A549 (cell line): Measurements from ENCODE around the gene CCDC14.

Experiments used
- CEBPB ChIP-seq, 2 experiments: fragments of >200 bp in 1 of 2; sonication (Bioruptor Twin) in 1 of 2; formaldehyde crosslinking in 1 of 2; IDR thresholded peaks; 2 replicates each; pipeline ENCODE4 v1.6.1; 2012 to 2016
- CHD2 ChIP-seq: fragments of 150-350 bp; IDR thresholded peaks from 2 replicates; pipeline ENCODE4 v1.6.1; 2014; ENCODE audit warnings: low read length; ENCODE audit not compliant: partially characterized antibody
- E2F6 ChIP-seq: IDR thresholded peaks from 2 replicates; pipeline ENCODE4 v1.6.1; 2012; ENCODE audit warnings: low read depth, borderline replicate concordance
- FOSL2 ChIP-seq, 2 experiments: fragments of 450-650 bp in 1 of 2; fragments of >200 bp in 1 of 2; sonication (Bioruptor Twin) in 1 of 2; formaldehyde crosslinking; IDR thresholded peaks; 2 replicates each; pipeline versions ENCODE4 v1.5.0 to v1.6.1; 2016 to 2020; ENCODE audit warnings: mild to moderate bottlenecking in 1 of 2, moderate library complexity in 1 of 2
- RAD21 ChIP-seq, 2 experiments: fragments of >200 bp in 1 of 2; sonication (Bioruptor Twin) in 1 of 2; formaldehyde crosslinking in 1 of 2; IDR thresholded peaks in 1 of 2; conservative IDR thresholded peaks in 1 of 2; 2 replicates in 1 of 2; 3 replicates in 1 of 2; pipeline ENCODE4 v1.6.1; 2012 to 2018; ENCODE audit warnings: inconsistent platforms in 1 of 2
- RFX5 ChIP-seq: fragments of 450-650 bp; IDR thresholded peaks from 2 replicates; pipeline ENCODE4 v1.7.1; 2014; ENCODE audit warnings: antibody characterized with exemption, mild to moderate bottlenecking, moderate library complexity
- TF ChIP-seq, protein P1 (sequence below): fragments of >200 bp; sonication (Bioruptor Twin); formaldehyde crosslinking; IDR thresholded peaks from 3 replicates; pipeline ENCODE4 v1.5.1; 2016
- TF ChIP-seq, protein P2 (sequence below): fragments of 200-600 bp; sonication (generic); IDR thresholded peaks from 2 replicates; pipeline ENCODE4 v1.6.1; 2016; ENCODE audit warnings: antibody characterized with exemption, mild to moderate bottlenecking, moderate library complexity

GRCh38 chr3:123884993-123885392 lies 76.0 kb downstream of the CCDC14 start:
- TF ChIP-seq, protein P1, sequence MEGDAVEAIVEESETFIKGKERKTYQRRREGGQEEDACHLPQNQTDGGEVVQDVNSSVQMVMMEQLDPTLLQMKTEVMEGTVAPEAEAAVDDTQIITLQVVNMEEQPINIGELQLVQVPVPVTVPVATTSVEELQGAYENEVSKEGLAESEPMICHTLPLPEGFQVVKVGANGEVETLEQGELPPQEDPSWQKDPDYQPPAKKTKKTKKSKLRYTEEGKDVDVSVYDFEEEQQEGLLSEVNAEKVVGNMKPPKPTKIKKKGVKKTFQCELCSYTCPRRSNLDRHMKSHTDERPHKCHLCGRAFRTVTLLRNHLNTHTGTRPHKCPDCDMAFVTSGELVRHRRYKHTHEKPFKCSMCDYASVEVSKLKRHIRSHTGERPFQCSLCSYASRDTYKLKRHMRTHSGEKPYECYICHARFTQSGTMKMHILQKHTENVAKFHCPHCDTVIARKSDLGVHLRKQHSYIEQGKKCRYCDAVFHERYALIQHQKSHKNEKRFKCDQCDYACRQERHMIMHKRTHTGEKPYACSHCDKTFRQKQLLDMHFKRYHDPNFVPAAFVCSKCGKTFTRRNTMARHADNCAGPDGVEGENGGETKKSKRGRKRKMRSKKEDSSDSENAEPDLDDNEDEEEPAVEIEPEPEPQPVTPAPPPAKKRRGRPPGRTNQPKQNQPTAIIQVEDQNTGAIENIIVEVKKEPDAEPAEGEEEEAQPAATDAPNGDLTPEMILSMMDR = no peak
- TF ChIP-seq RFX5 (no peak), E2F6 (no peak), RAD21 (conservative IDR thresholded peaks at IDR 0.05 in 1 of 2, IDR thresholded peaks at IDR 0.05 in 1 of 2) (no peak), CEBPB (IDR thresholded peaks at IDR 0.05) (no peak), FOSL2 (IDR thresholded peaks at IDR 0.05) (no peak), FOSL2 (CRISPR knock-in tag; IDR thresholded peaks at IDR 0.05) (no peak), CHD2 (no peak)
- TF ChIP-seq, protein P2, sequence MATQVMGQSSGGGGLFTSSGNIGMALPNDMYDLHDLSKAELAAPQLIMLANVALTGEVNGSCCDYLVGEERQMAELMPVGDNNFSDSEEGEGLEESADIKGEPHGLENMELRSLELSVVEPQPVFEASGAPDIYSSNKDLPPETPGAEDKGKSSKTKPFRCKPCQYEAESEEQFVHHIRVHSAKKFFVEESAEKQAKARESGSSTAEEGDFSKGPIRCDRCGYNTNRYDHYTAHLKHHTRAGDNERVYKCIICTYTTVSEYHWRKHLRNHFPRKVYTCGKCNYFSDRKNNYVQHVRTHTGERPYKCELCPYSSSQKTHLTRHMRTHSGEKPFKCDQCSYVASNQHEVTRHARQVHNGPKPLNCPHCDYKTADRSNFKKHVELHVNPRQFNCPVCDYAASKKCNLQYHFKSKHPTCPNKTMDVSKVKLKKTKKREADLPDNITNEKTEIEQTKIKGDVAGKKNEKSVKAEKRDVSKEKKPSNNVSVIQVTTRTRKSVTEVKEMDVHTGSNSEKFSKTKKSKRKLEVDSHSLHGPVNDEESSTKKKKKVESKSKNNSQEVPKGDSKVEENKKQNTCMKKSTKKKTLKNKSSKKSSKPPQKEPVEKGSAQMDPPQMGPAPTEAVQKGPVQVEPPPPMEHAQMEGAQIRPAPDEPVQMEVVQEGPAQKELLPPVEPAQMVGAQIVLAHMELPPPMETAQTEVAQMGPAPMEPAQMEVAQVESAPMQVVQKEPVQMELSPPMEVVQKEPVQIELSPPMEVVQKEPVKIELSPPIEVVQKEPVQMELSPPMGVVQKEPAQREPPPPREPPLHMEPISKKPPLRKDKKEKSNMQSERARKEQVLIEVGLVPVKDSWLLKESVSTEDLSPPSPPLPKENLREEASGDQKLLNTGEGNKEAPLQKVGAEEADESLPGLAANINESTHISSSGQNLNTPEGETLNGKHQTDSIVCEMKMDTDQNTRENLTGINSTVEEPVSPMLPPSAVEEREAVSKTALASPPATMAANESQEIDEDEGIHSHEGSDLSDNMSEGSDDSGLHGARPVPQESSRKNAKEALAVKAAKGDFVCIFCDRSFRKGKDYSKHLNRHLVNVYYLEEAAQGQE = no peak
